Urothelium cell line (cell line): Measurements from ENCODE around the gene SNTN.
"Not testable (repeated sequence)": the region's sequence is repeated elsewhere in the genome, so short reads cannot be mapped to it uniquely, and the experiment has no call there.

Experiments
- DNase-seq: peaks from one replicate; pipeline ENCODE4 v3.0.0; 2011; ENCODE audit warnings: low spot score, mixed read lengths
- FAIRE-seq: peaks from 2 replicates; lab custom pipeline; 2011; peaks lifted over from hg19 to GRCh38; lab: Jason Lieb, UNC

SNTN gene

DNA sequence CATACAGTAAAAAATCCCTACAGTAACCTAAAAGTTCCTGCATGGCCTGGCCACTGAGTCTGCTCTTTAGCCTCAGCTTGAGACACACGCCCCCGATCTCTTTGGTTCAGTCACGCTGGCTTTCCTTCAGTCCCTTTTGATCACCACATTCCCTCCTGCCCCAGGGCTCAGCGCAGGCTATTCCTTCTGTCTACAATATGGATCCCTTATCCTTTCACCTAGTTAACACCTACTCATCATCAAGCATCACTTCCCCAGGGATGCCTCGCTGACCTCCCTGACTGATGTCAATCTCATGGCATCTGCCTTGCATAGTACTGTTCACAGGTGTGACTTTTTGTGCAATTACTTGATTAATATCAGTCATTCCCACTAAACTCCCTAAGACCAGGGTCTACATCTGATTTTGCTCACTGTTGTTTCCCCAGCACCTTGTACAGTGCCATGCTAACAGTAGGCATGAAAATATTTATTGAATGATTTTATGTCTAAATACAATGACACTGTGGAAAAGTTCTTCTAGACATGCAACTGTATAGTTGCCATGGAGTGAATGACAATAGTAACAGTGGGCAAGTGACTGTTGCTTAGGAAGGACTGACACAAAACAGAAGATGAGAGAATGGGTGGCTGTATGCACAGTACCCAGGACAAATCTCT lies at the start of gene SNTN:
Gene SNTN (plus strand): TSS at position 610 of the 660 bp plus-strand sequence. CDS start 13 bp downstream, at position 623.
- DNase-seq (no peak), FAIRE-seq (no peak)

DNA sequence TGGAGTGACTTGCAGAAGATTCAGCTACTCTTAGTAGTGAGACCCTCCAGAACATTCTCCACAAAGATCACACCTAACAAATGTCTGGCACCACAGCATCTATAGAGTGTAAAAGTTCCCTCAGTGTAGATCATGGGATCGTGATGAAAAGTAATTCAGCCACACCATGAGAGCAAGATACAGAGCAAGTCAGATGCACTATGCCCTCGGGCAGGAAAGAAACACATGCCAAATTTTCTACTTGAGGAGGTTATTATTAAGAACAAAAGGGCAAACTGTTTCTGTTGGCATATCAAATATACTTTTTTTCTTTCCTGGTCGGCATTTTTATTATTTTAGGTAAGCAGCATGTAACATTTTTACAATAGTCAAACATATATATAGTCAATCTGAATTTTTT lies 44.8 kb upstream of the SNTN start:
- no peak for FAIRE-seq
- no peak for DNase-seq

- FAIRE-seq (no peak), DNase-seq (no peak)
Observed at GRCh38 chr3:63609408-63609807, 43.1 kb upstream of the SNTN start.

- FAIRE-seq (no peak), DNase-seq (no peak)
Observed at GRCh38 chr3:63609834-63610233, 42.6 kb upstream of the SNTN start.

DNA sequence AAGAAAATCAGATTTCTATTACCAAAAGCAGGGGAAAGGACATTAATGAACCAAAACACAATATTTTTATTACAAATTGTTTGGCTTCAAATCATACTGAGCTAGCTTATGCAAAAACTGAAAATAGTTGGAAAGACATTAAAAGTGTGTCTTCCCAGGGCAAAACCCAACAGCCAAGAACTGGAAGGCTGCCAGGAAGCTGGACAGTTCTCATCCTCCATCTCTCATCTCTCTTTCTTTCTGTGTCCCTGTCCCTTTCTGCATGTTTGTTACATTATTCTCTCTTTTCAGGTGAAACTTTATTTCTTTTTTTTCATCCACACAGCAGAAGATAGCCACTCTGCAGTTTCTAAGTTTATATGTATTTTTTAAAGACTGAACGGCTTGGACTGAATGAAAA lies 41.1 kb upstream of the SNTN start:
- DNase-seq (no peak), FAIRE-seq (no peak)

GRCh38 chr3:63613561-63613960 lies 38.9 kb upstream of the SNTN start:
- no peak for FAIRE-seq
- DNase-seq: no peak

DNA sequence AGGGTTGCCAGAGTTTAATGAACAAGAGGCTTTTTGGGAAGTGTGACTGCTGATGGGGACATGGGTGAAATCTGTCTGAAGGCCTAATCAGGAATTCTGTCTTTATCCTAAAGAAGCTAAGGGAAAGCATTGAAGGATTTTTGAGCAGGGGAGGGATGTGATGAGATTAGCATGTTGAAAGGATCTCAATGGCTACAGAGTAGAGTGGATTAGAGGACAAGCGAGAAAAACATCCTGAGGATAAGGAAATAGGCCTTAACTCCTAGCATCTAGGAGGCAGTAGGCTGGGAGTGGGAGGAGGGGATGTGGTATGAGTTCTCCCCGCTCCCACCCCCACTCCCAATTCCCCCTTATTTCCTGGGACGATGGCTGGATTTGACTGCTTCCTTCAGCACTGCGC lies 35.1 kb upstream of the SNTN start:
- DNase-seq: no peak
- no peak for FAIRE-seq

GRCh38 chr3:63624941-63625560 lies 27.4 kb upstream of the SNTN start:
- DNase-seq (peak; percentile 64), FAIRE-seq (peak; percentile 32)

- FAIRE-seq: no peak
- no peak for DNase-seq
Observed at GRCh38 chr3:63631670-63632069, 20.8 kb upstream of the SNTN start.

- DNase-seq (no peak), FAIRE-seq (no peak)
Observed at GRCh38 chr3:63635186-63635585, 17.3 kb upstream of the SNTN start.

GRCh38 chr3:63639806-63640205 lies 12.7 kb upstream of the SNTN start:
- no peak for FAIRE-seq
- no peak for DNase-seq

DNA sequence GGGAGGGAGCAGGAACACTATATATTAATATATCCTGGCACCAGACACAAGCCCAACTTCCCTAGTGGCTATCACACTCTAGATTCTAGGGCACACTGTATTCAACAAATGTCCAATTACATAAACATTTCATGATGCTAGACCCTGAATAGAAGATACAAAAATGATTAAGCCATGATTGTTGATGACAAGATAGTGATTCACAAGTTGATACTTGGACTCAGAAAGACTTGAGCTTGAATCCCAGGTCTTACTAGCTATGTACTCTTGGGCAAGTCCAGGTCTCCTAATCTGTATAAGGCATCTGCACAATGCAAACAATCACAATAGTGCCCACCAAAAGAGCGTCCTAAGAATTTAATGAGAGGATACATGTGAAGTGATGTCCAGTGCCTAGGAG lies 10.0 kb upstream of the SNTN start:
- DNase-seq (no peak), FAIRE-seq (no peak)

DNA sequence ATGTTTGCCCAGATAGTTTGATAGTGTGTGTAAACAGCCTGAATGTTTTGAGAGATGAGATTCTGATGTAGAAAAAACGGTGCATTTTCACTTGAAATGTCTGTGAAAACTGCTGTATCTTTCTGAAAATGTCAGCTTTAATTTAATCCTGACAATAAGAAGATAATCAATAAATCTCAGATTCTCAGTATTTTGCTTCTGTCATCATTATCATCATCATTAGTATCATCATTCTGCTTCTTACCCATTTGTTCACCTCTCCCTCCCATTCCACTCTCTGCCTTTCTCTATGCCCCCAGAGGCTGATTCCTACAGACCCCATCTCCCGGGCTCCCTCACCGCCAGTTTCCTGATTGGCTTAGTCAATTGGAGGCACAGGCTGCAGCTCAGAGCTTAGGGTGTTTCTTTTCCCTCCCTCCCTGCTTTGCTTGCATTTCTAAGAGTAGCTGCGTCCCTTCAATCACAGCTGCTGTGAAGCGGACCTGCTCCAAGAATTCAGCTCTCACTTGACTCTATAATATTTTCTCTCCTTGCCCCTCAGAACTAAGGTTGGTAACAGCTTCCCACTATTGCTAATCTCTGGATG lies 8.2 kb upstream of the SNTN start:
- FAIRE-seq (no peak), DNase-seq (no peak)

DNA sequence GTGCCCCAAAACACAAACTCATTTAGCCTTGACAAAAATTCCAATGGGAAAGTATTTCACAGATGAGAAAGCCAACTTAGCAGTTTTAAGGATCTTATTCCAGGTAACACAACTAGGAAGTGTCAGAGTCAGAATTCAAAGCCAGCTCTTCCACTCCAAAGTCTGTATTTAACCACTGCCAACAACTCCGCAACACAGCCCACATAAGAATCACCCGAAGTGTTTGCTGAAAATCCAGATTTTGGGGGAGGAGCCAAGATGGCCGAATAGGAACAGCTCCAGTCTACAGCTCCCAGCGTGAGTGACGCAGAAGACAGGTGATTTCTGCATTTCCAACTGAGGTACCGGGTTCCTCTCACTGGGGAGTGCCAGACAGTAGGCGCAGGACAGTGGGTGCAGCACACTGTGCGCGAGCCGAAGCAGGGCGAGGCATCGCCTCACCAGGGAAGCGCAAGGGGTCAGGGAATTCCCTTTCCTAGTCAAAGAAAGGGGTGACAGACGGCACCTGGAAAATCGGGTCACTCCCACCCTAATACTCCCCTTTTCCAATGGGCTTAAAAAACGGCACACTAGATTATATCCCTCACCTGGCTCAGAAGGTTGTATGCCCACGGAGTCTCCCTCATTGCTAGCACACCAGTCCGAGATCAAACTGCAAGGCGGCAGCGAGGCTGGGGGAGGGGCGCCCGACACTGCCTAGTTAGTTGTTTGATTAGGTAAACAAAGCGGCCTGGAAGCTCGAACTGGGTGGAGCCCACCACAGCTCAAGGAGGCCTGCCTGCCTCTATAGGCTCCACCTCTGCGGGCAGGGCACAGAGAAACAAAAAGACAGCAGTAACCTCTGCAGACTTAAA lies 7.3 kb upstream of the SNTN start:
- not testable (repeated sequence) for FAIRE-seq, DNase-seq

- no peak for DNase-seq
- no peak for FAIRE-seq
Observed at GRCh38 chr3:63654211-63654610, 1.7 kb downstream of the SNTN start.

- FAIRE-seq (peak; percentile 50), DNase-seq (peak; percentile 26)
Observed at GRCh38 chr3:63654931-63655330, 2.5 kb downstream of the SNTN start.

GRCh38 chr3:63655519-63655918 lies 3.0 kb downstream of the SNTN start:
- FAIRE-seq (peak; percentile 89), DNase-seq (peak; percentile 54)

- DNase-seq (peak; percentile 49), FAIRE-seq (peak; percentile 73)
Observed at GRCh38 chr3:63656786-63657185, 4.3 kb downstream of the SNTN start.

DNA sequence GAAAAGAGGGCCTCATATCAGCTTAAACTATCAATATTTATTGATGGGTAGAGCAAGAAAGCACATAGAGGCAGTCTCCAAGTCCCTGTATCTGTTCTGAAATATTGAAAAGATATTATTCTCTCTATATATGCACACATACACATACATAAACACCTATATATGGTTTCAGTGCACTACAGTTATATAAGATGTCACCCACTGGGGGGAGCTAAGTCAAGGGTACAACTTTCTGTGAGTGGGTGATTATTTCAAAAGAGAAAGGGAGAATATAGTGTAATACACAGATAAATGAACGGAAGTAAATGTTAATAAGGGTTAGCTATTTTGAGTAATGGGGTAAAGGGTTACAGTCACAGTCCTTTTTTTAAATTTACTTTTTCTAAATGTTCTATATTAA lies 8.8 kb downstream of the SNTN start:
- FAIRE-seq: no peak
- DNase-seq: no peak

GRCh38 chr3:63662011-63662410 lies 9.5 kb downstream of the SNTN start:
- DNase-seq (no peak), FAIRE-seq (no peak)

- DNase-seq (no peak), FAIRE-seq (peak; percentile 42)
Observed at GRCh38 chr3:63662500-63662899, 10.0 kb downstream of the SNTN start.
